K562 (cell line): Measurements from ENCODE around the gene LGALS3BP. TPM values are rescaled to one million over a fixed set of nuclear protein-coding genes. Genes with fewer than 3 reads are reported as not detected.

Experiments
- CBFB ChIP-seq: sonication (generic); formaldehyde crosslinking; IDR thresholded peaks from 2 replicates; pipeline ENCODE4 v1.4.0; 2020; ENCODE audit warnings: mild to moderate bottlenecking, missing genetic modification reagents
- GATAD2B ChIP-seq: fragments of 450-650 bp; IDR thresholded peaks from 2 replicates; pipeline ENCODE4 v1.6.1; 2017; ENCODE audit warnings: mild to moderate bottlenecking, borderline replicate concordance
- MAZ ChIP-seq, 2 experiments: fragments of 450-650 bp in 1 of 2; sonication (generic) in 1 of 2; formaldehyde crosslinking; IDR thresholded peaks in 1 of 2; conservative IDR thresholded peaks in 1 of 2; 2 replicates each; pipeline versions ENCODE4 v1.4.0 to v1.5.0; 2020; ENCODE audit warnings: mild to moderate bottlenecking in 1 of 2, missing genetic modification reagents in 1 of 2
- MGA ChIP-seq: fragments of 450-650 bp; IDR thresholded peaks from 2 replicates; pipeline ENCODE4 v1.6.1; 2016; ENCODE audit warnings: mild to moderate bottlenecking, moderate library complexity
- PKNOX1 ChIP-seq: fragments of 450-650 bp; IDR thresholded peaks from 2 replicates; pipeline ENCODE4 v1.6.1; 2016
- RAD21 ChIP-seq, 2 experiments: fragments of 250-450 bp in 1 of 2; fragments of 450-650 bp in 1 of 2; sonication (Bioruptor Pico) in 1 of 2; formaldehyde crosslinking in 1 of 2; IDR thresholded peaks in 1 of 2; conservative IDR thresholded peaks in 1 of 2; 2 replicates each; pipeline versions ENCODE4 v1.4.0 to v1.8.0; 2020 to 2022; ENCODE audit warnings: mild to moderate bottlenecking in 2 of 2, moderate library complexity in 1 of 2
- TAF9B ChIP-seq: fragments of 450-650 bp; IDR thresholded peaks from 2 replicates; pipeline ENCODE4 v1.6.1; 2018; ENCODE audit warnings: mild to moderate bottlenecking; ENCODE audit not compliant: partially characterized antibody
- ZEB2 ChIP-seq: fragments of 450-650 bp; IDR thresholded peaks from 2 replicates; pipeline ENCODE4 v1.6.1; 2016
- ZFP91 ChIP-seq: sonication (generic); formaldehyde crosslinking; IDR thresholded peaks from 2 replicates; pipeline ENCODE4 v1.8.0; 2022; ENCODE audit warnings: mild to moderate bottlenecking, missing genetic modification reagents
- ZNF224 ChIP-seq: sonication (generic); formaldehyde crosslinking; IDR thresholded peaks from 2 replicates; pipeline ENCODE4 v1.8.0; 2022; ENCODE audit warnings: mild to moderate bottlenecking, missing genetic modification reagents
- ZNF354B ChIP-seq: fragments of 250-450 bp; sonication (Bioruptor Pico); IDR thresholded peaks from 2 replicates; pipeline ENCODE4 v1.4.0; 2020
- ZNF668 ChIP-seq: fragments of 250-450 bp; sonication (Bioruptor Pico); IDR thresholded peaks from 2 replicates; pipeline ENCODE4 v1.8.0; 2022; ENCODE audit warnings: mild to moderate bottlenecking, inconsistent platforms
- ZZZ3 ChIP-seq: fragments of 450-650 bp; IDR thresholded peaks from 2 replicates; pipeline ENCODE4 v1.6.1; 2016; ENCODE audit warnings: antibody characterized with exemption, mild to moderate bottlenecking, moderate library complexity
- polyA plus RNA-seq, 8 experiments: library from polyadenylated mRNA; depleted of rRNA in 4 of 8; stranded (reverse) in 5 of 8; unstranded in 3 of 8; fragments of >200 nt; fragmentation: Nextera tagmentation in 2 of 8; fragmentation: Illumina TruSeq in 1 of 8; extraction: Ambion mirVana in 2 of 8; extraction: Trizol in 1 of 8; gene quantifications; 2 replicates each; pipeline versions ENCODE4 v1.2.1 to v1.2.3, GENCODE V29; 2011 to 2014; ENCODE audit warnings: inconsistent platforms in 1 of 8, missing spikeins in 1 of 8
- total RNA-seq, 7 experiments: library from RNA; depleted of rRNA in 6 of 7; stranded (reverse); fragments of >200 nt in 6 of 7; fragmentation: Illumina TruSeq in 2 of 7; extraction: Trizol in 2 of 7; gene quantifications; 2 replicates each; pipeline versions ENCODE4 v1.2.1 to v1.2.3, GENCODE V29; 2011 to 2021; ENCODE audit warnings: low replicate concordance in 1 of 7

The LGALS3BP gene
- total and polyA plus RNA-seq, 9 of the 15 experiments (the other 6 are each of a cell fraction or from before 2014, with no cell fraction given) = 0.39 to 5.3 (median 3.2) TPM

GRCh38 chr17:78986048-78986648 is 6.4 kb upstream of the LGALS3BP start (continued):
- peak; percentile 61 for TF ChIP-seq MGA
- TF ChIP-seq GATAD2B = peak; percentile 31; the same call in 1 of the 2 replicates
- TF ChIP-seq ZFP91 (CRISPR knock-in tag) = no peak
- peak; percentile 47; the same call in 1 of the 2 replicates for TF ChIP-seq PKNOX1
- TF ChIP-seq ZNF354B (CRISPR knock-in tag) = no peak
- TF ChIP-seq MAZ (CRISPR knock-in tag; conservative IDR thresholded peaks at IDR 0.05 in 1 of 2, IDR thresholded peaks at IDR 0.05 in 1 of 2) = no peak
- TF ChIP-seq CBFB (CRISPR knock-in tag) = no peak
- no peak for TF ChIP-seq ZEB2
- TF ChIP-seq TAF9B = no peak
- no peak for TF ChIP-seq ZZZ3
- TF ChIP-seq RAD21 (CRISPR knock-in tag; conservative IDR thresholded peaks at IDR 0.05 in 1 of 2, IDR thresholded peaks at IDR 0.05 in 1 of 2) = peak; percentile 66 to 82
- TF ChIP-seq ZNF224 (CRISPR knock-in tag) = no peak
- 0 out of 2 replicates have a peak, but pooled peaks have one; percentile 43 for TF ChIP-seq ZNF668 (CRISPR knock-in tag)
